ENCODE data around the gene NPLOC4. TPM values are rescaled to one million over a fixed set of nuclear protein-coding genes. Genes with fewer than 3 reads are reported as not detected.

The NPLOC4 gene
- total and polyA plus RNA-seq, 4 donors: 23.5 to 67.4 (median 50.6) TPM

- H3K27ac ChIP-seq (ENCODE audit: low read depth in 1 of 2, low read length in 2 of 2): no peak overlapping the region
- DNase-seq (ENCODE audit: low spot score): no peak
- no peaks in the 10 kb centered on the region for H3K36me3 ChIP-seq (ENCODE audit: control insufficient read depth in 4 of 4, insufficient read depth in 3 of 4, low read depth in 1 of 4, low read length in 3 of 4)
- peaks cover 0 to 3% (median 0%) of the 10 kb centered on the region in 4 donors for H3K4me1 ChIP-seq (ENCODE audit: control insufficient read depth in 4 of 4, insufficient read depth in 4 of 4, low read length in 3 of 4)
- no peak for TF ChIP-seq HNF4G (IDR thresholded peaks at IDR 0.05)
- H3K4me3 ChIP-seq (ENCODE audit: low read depth in 1 of 3, low read length in 3 of 3): no peak overlapping the region
- WGBS: 88% methylated on average over 9 of the region's 9 CpGs
- peaks cover 0 to 6% (median 3%) of the 10 kb centered on the region in 4 donors for H3K27me3 ChIP-seq (ENCODE audit: control insufficient read depth in 4 of 4, insufficient read depth in 4 of 4, low read length in 3 of 4)
- H3K9me3 ChIP-seq (ENCODE audit: control insufficient read depth in 4 of 4, low read length in 3 of 4): peaks cover 0 to 5% (median 2%) of the 10 kb centered on the region in 4 donors
- H3K9ac ChIP-seq (ENCODE audit: low read depth in 1 of 2, low read length in 2 of 2): no peak overlapping the region
Observed at GRCh38 chr17:81650951-81651350, 14.0 kb upstream of the NPLOC4 start.

DNA sequence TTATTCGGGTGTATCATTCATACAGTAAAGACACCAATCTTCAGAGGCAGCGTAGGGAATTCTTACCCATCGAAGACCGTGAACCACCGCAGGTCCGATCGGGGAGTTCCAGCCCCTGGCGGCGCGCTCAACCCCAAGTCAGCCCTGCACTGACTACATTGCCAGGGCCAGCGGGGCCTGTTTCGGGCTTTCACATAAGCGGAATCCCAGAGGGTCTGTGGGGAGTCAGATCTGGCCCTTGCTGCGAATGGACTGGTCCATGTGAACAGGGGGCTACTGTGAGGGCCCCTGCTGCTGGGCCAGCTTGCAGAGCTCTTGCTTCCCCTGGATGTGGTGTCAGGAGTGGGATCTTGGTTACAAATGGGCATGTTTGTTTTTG is 11.8 kb upstream of the NPLOC4 start:
- no peak for TF ChIP-seq ATF3 (IDR thresholded peaks at IDR 0.05)
- TF ChIP-seq FOXA2 (IDR thresholded peaks at IDR 0.05): no peak
- no peak for TF ChIP-seq TAF1 (conservative IDR thresholded peaks at IDR 0.05)
- no peak for TF ChIP-seq YY1 (IDR thresholded peaks at IDR 0.05)
- no peak for TF ChIP-seq HNF4G (IDR thresholded peaks at IDR 0.05)
- TF ChIP-seq, protein P1, sequence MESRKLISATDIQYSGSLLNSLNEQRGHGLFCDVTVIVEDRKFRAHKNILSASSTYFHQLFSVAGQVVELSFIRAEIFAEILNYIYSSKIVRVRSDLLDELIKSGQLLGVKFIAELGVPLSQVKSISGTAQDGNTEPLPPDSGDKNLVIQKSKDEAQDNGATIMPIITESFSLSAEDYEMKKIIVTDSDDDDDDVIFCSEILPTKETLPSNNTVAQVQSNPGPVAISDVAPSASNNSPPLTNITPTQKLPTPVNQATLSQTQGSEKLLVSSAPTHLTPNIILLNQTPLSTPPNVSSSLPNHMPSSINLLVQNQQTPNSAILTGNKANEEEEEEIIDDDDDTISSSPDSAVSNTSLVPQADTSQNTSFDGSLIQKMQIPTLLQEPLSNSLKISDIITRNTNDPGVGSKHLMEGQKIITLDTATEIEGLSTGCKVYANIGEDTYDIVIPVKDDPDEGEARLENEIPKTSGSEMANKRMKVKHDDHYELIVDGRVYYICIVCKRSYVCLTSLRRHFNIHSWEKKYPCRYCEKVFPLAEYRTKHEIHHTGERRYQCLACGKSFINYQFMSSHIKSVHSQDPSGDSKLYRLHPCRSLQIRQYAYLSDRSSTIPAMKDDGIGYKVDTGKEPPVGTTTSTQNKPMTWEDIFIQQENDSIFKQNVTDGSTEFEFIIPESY (IDR thresholded peaks at IDR 0.05): no peak
- TF ChIP-seq EGR1 (IDR thresholded peaks at IDR 0.05; ENCODE audit: low read depth in 2 of 2): no peak
- TF ChIP-seq GABPA (IDR thresholded peaks at IDR 0.05 in 1 of 2, conservative IDR thresholded peaks at IDR 0.05 in 1 of 2): no peak
- DNase-seq (ENCODE audit: low spot score): no peak
- peaks cover 0 to 6% (median 3%) of the 10 kb centered on the region in 4 donors for H3K27me3 ChIP-seq (ENCODE audit: control insufficient read depth in 4 of 4, insufficient read depth in 4 of 4, low read length in 3 of 4)
- H3K9me3 ChIP-seq (ENCODE audit: control insufficient read depth in 4 of 4, low read length in 3 of 4): peaks cover 0 to 5% (median 2%) of the 10 kb centered on the region in 4 donors
- H3K9ac ChIP-seq (ENCODE audit: low read depth in 1 of 2, low read length in 2 of 2): no peak overlapping the region
- H3K36me3 ChIP-seq (ENCODE audit: control insufficient read depth in 4 of 4, insufficient read depth in 3 of 4, low read depth in 1 of 4, low read length in 3 of 4): no peaks in the 10 kb centered on the region
- 67% methylated on average over 14 of the region's 14 CpGs for WGBS
- H3K4me1 ChIP-seq (ENCODE audit: control insufficient read depth in 4 of 4, insufficient read depth in 4 of 4, low read length in 3 of 4): no peaks in the 10 kb centered on the region
- no peak overlapping the region for H3K4me3 ChIP-seq (ENCODE audit: low read depth in 1 of 3, low read length in 3 of 3)
- H3K27ac ChIP-seq (ENCODE audit: low read depth in 1 of 2, low read length in 2 of 2): no peak overlapping the region

DNA sequence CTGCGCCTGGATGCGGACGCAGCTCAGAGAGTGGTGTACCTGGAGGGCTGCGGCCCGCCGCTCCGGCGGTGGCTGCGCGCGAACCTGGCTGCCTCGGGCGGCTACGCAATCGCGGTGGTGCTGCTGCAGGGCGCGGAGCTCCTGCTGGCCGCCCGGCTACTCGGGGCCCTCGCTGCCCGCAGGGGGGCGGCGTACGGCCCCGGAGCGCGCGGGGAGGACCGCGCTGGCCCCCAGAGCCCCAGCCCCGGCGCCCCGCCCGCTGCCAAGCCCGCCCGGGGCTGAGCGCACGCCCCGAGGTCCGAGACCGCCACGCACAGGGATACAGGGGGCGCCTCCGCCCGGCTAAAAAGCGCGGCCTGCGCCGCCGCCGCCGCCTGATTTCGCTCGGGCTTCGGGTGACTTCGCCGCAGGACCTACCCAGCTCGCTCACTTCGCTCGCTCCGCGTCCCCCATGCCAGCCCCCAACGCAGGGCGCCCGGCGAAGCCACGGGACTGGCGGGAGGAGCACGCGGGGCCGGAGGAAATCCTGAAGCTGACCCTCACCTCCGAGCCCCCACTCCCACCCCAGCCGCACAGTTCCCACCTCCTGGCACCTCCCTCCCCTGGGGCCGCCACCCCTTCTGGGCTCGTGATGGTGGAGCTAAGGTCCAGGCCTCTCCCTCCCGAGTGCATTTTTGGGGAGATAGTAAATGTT is 11.2 kb upstream of the NPLOC4 start:
- Histone ChIP-seq H3K9ac (ENCODE audit: low read depth in 1 of 2, low read length in 2 of 2) (no peak overlapping the region), H3K27me3 (ENCODE audit: control insufficient read depth in 4 of 4, insufficient read depth in 4 of 4, low read length in 3 of 4) (peaks cover 0 to 6% (median 3%) of the 10 kb centered on the region in 4 donors), H3K4me1 (ENCODE audit: control insufficient read depth in 4 of 4, insufficient read depth in 4 of 4, low read length in 3 of 4) (no peaks in the 10 kb centered on the region), H3K36me3 (ENCODE audit: control insufficient read depth in 4 of 4, insufficient read depth in 3 of 4, low read depth in 1 of 4, low read length in 3 of 4) (no peaks in the 10 kb centered on the region), H3K27ac (ENCODE audit: low read depth in 1 of 2, low read length in 2 of 2) (no peak overlapping the region), H3K4me3 (ENCODE audit: low read depth in 1 of 3, low read length in 3 of 3) (no peak overlapping the region), H3K9me3 (ENCODE audit: control insufficient read depth in 4 of 4, low read length in 3 of 4) (peaks cover 0 to 5% (median 2%) of the 10 kb centered on the region in 4 donors)
- 12% methylated on average over 78 of the region's 78 CpGs for WGBS
- no peak for DNase-seq (ENCODE audit: low spot score)
- no peak for TF ChIP-seq FOXA2 (IDR thresholded peaks at IDR 0.05)
- TF ChIP-seq SP1 (IDR thresholded peaks at IDR 0.05): no peak
- TF ChIP-seq EGR1 (IDR thresholded peaks at IDR 0.05; ENCODE audit: low read depth in 2 of 2): no peak
- no peak for TF ChIP-seq RAD21 (IDR thresholded peaks at IDR 0.05)
- no peak for TF ChIP-seq REST (IDR thresholded peaks at IDR 0.05)
- TF ChIP-seq, protein P1 (IDR thresholded peaks at IDR 0.05): no peak
